Choroid plexus epithelial cell (primary cell): ENCODE data around the gene WASHC4.
"Not testable (repeated sequence)": the region's sequence is repeated elsewhere in the genome, so short reads cannot be mapped to it uniquely, and the experiment has no call there.

Source experiments
- DNase-seq: peaks from one replicate; pipeline ENCODE4 v3.0.0-alpha.2; 2010; ENCODE audit warnings: low read depth
- H3K4me3 ChIP-seq: 2 replicates; pipeline ENCODE4 v1.5.1; 2011; ENCODE audit warnings: low read depth, mild to moderate bottlenecking, control low read depth, low read length, moderate library complexity
- TF ChIP-seq, protein P1 (sequence below): conservative IDR thresholded peaks from 2 replicates; pipeline ENCODE4 v1.5.1; 2011; ENCODE audit warnings: low read depth, mild to moderate bottlenecking, control low read depth, inconsistent platforms, low read length, moderate library complexity

WASHC4 gene

DNA sequence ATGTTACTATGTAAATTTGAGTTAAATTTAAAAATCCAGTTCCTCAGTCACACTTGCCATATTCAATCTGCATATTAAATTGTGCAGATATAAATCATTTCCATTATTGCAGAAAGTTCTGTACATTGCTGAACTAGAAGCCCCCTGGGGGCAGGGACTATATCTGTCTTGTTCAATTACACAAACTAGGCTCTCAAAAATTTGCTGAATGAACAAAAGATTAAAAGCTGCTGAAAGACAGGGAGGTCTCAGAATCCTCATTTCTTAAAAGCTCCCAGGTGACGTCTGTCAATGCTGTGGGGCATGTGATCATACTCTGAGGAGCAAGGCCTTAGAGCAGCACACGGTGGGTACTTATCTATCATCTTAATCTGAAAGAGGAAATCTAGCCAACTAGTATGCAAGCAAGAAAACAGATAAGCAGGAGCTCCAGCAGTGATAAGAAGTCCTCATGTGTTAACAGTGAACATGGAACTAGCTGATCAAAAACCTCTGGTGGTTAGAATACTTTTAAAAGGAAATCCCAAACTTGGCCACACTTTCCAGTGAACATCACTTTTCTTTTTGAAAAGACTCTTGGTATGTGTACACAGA is 68.0 kb downstream of the WASHC4 start:
- no peak for DNase-seq
- TF ChIP-seq, protein P1, sequence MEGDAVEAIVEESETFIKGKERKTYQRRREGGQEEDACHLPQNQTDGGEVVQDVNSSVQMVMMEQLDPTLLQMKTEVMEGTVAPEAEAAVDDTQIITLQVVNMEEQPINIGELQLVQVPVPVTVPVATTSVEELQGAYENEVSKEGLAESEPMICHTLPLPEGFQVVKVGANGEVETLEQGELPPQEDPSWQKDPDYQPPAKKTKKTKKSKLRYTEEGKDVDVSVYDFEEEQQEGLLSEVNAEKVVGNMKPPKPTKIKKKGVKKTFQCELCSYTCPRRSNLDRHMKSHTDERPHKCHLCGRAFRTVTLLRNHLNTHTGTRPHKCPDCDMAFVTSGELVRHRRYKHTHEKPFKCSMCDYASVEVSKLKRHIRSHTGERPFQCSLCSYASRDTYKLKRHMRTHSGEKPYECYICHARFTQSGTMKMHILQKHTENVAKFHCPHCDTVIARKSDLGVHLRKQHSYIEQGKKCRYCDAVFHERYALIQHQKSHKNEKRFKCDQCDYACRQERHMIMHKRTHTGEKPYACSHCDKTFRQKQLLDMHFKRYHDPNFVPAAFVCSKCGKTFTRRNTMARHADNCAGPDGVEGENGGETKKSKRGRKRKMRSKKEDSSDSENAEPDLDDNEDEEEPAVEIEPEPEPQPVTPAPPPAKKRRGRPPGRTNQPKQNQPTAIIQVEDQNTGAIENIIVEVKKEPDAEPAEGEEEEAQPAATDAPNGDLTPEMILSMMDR: no peak
- H3K4me3 ChIP-seq: no peak overlapping the region

DNA sequence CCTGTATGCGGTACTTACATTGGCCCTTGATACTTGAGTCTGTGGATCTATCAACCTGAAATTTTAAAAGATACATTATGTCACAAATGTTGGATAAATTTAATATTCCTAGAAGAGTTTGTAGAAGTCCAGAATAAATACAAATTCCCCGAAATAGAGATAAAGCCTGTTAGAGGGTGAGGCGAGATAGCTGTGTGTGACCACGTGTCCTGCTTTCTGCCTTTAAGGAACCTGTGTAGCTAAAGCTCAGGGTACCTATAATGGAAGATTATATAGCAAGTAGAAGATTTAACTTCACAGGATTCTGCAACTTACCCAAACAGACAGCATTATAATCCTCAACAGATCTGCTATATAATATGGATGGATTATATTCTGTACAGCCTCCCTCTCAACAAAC is 69.7 kb downstream of the WASHC4 start:
- DNase-seq: no peak

DNA sequence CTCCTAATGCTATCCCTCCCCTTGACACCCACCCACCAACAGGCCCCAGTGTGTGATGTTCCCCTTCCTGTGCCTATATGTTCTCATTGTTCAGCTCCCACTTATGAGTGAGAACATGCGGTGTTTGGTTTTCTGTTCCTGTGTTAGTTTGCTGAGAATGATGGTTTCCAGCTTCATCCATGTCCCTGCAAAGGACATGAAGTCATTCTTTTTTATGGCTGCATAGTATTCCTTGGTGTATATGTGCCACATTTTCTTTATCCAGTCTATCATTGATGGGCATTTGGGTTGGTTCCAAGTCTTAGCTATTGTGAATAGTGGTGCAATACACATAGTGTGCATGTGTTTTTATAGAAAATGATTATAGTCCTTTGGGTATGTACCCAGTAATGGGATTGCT is 71.6 kb downstream of the WASHC4 start:
- DNase-seq, H3K4me3 ChIP-seq: not testable (repeated sequence)

More for the DNA sequence above, 69.7 kb downstream of the WASHC4 start:
- TF ChIP-seq, protein P1: no peak
- no peak overlapping the region for H3K4me3 ChIP-seq

DNA sequence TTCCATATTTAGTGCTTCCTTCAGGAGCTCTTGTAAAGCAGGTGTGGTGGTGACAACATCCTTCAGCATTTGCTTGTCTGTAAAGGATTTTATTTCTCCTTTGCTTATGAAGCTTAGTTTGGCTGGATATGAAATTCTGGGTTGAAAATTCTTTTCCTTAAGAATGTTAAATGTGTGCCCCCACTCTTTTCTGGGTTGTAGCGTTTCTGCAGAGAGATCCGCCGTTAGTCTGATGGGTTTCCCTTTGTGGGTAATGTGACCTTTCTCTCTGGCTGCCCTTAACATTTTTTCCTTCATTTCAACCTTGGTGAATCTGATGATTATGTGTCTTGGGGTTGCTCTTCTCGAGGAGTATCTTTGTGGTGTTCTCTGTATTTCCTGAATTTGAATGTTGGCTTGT is 75.9 kb downstream of the WASHC4 start:
- H3K4me3 ChIP-seq, DNase-seq: not testable (repeated sequence)

DNA sequence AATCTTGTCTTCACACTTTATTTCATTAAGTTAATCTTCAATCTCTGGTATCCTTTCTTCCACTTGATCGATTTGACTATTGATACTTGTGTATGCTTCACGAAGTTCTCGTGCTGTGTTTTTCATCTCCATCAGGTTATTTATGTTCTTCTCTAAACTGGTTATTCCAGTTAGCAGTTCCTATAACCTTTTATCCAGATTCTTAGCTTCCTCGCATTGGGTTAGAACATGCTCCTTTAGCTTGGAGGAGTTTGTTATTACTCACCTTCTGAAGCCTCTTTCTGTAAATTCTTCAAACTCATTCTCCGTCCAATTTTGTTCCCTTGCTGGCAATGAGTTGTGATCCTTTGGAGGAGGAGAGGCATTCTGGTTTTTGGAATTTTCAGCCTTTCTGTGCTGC is 76.4 kb downstream of the WASHC4 start:
- not testable (repeated sequence) for DNase-seq, H3K4me3 ChIP-seq

DNA sequence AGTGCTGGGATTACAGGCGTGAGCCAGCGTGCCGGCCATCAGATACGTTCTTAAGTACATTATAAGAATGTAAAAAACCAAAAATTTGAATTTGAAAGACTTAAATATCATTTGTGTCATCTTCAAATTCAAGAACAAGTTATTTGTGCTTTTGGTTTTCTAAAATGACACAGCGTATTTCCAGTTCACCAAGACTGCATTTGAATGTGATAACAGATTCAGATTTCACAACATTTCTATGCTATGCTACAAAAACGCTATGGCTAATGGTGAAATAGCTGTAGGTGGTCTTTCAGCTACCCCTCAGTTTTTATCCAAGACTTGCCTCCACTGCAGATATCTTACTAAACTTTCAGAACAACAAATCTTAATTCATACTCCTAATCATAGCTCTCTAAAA is 81.8 kb downstream of the WASHC4 start:
- TF ChIP-seq, protein P1: no peak
- H3K4me3 ChIP-seq: no peak overlapping the region
- no peak for DNase-seq

DNA sequence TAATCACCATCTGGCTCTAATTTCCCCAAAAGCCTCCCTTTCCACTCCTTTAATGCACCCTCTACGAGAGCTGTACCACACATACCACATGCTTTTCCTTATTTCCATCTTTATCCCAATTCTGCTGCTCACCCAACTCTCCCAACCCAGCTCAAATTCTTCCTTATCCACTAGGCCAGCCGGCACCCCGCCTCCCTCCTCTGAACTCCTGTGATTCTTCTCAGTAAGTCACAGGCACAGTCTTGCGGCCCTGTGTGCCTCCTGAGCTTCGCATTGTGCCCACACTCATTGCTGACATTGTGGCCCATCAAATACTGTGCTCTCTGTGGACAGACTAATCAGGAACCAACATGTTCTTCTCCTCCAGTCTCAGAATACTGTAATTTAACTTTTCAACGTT is 83.0 kb downstream of the WASHC4 start:
- TF ChIP-seq, protein P1: no peak
- DNase-seq: no peak
- H3K4me3 ChIP-seq: no peak overlapping the region

DNA sequence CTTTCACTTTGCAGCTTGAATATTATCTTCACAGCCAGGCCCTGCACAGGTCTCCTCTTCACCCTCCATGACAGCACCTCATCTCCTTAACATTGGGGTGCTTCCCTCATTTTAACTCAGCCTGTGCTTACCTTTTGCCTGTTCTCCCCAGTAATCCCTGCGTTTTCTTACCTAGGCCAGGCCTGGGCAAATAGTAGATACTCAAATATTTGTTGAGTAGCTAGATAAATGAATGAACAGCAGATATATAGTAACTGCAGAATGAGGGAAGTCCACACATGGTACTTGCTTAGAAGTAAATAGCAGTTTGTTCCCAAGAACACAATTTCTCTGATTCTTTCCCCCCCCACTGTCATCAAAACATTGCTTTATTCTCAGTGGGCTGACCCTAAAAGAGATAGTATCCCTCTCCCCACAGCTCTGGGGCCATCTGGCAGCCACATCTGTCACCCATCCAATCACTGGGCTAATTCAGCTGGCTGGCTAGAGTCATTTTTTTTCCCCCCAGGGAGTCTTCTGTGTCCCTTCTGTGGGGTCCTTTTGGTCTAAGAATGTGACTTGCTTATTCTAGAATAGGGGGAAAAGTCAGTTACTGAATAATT is 85.2 kb downstream of the WASHC4 start:
- H3K4me3 ChIP-seq: no peak overlapping the region
- TF ChIP-seq, protein P1: no peak
- DNase-seq: no peak

DNA sequence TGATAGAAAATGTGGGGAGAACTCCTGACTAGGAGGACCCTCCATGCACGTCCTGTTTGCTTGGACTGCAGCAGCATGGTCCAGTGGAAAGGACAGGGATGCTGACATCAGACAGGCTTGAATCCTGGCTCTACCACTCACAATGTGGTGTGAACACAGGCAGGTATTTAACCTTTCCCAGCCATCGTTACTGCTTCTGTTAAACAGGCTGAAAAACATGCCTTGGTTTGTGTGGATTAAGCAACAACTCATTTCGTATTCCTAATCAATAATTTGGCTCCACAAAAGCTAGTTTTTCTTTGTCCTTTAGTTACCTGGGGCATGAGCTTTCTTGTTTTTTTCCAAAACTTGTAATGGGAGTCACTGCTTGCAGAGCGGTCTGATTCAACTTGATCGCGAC is 87.4 kb downstream of the WASHC4 start:
- no peak for DNase-seq
- H3K4me3 ChIP-seq: no peak overlapping the region
- TF ChIP-seq, protein P1: no peak
